Heart left ventricle (tissue), 16 donors: ENCODE measurements around the gene KCNH8. TPM values are rescaled to one million over a fixed set of nuclear protein-coding genes. Genes with fewer than 3 reads are reported as not detected.

ENCODE experiments used
- ATAC-seq, 4 donors: fragments of 200-7000 bp; cut with Tn5 transposase; one replicate each; pipeline ENCODE4 v1.9.1; 2020 to 2022; ENCODE audit warnings: moderate library complexity in 4 of 4, mild to moderate bottlenecking in 3 of 4, moderate number of reproducible peaks in 1 of 4
- DNase-seq, 5 donors: peaks; one replicate each; pipeline ENCODE4 v3.0.0-alpha.2; 2020
- H3K27ac ChIP-seq, 12 donors: fragments of 200-600 bp; sonication (generic) in 4 of 12; one replicate each; pipeline versions ENCODE4 v1.5.0 to v1.8.0; 2016 to 2022; ENCODE audit warnings: mild to moderate bottlenecking in 2 of 12
- H3K27me3 ChIP-seq, 9 donors: fragments of 200-600 bp; sonication (generic) in 2 of 9; one replicate each; pipeline versions ENCODE4 v1.5.1 to v1.8.0; 2016 to 2022; ENCODE audit warnings: mild to moderate bottlenecking in 3 of 9
- H3K36me3 ChIP-seq, 9 donors: fragments of 200-600 bp; sonication (generic) in 2 of 9; one replicate each; pipeline versions ENCODE4 v1.5.0 to v1.8.0; 2018 to 2022; ENCODE audit warnings: mild to moderate bottlenecking in 2 of 9
- H3K4me1 ChIP-seq, 12 donors: fragments of 200-600 bp; sonication (generic) in 4 of 12; one replicate each; pipeline versions ENCODE4 v1.5.0 to v1.8.0; 2016 to 2022; ENCODE audit warnings: mild to moderate bottlenecking in 3 of 12
- H3K4me3 ChIP-seq, 12 donors: fragments of 200-600 bp; sonication (generic) in 4 of 12; one replicate each; pipeline versions ENCODE4 v1.5.0 to v1.8.0; 2017 to 2022; ENCODE audit warnings: mild to moderate bottlenecking in 9 of 12, moderate library complexity in 4 of 12
- H3K9me3 ChIP-seq, 12 donors: fragments of 200-600 bp; sonication (generic) in 4 of 12; one replicate each; pipeline versions ENCODE4 v1.5.0 to v1.8.0; 2016 to 2022; ENCODE audit warnings: mild to moderate bottlenecking in 1 of 12
- CTCF ChIP-seq, 12 donors: fragments of 200-600 bp; sonication (generic) in 4 of 12; IDR thresholded peaks; one replicate each; pipeline versions ENCODE4 v1.5.0 to v1.8.0; 2018 to 2022; ENCODE audit warnings: antibody characterized with exemption in 12 of 12, mild to moderate bottlenecking in 5 of 12
- POLR2A ChIP-seq, 2 donors: fragments of 450-650 bp; IDR thresholded peaks; one replicate each; pipeline ENCODE4 v1.6.1; 2017; ENCODE audit warnings: antibody characterized with exemption in 2 of 2, mild to moderate bottlenecking in 2 of 2, moderate library complexity in 2 of 2
- WGBS, 4 donors: extraction: QIAGEN DNeasy Blood & Tissue Kit in 2 of 4; methylation state at CpG; one replicate each; pipeline versions ENCODE4 v1.1.5 to v1.1.7; 2013 to 2018; 5-methylcytosine and 5-hydroxymethylcytosine counted together
- intact Hi-C, 10 donors: fragments of 100-400 bp; cut with DNase I; formaldehyde crosslinking; loops; one replicate each; pipeline versions ENCODE4 v1.11.1 to v1.14.2; 2022
- polyA plus RNA-seq, 2 donors: library from polyadenylated mRNA; stranded (reverse); fragments of 200-250 nt; gene quantifications; one replicate each; pipeline ENCODE4 v1.2.3, GENCODE V29; 2013
- total RNA-seq, 9 donors: library from RNA; depleted of rRNA in 2 of 9; stranded (reverse); fragments of >200 nt in 2 of 9; fragmentation: NEBNext Ultra II Directional in 3 of 9; extraction: Animal tissue kit (Norgen Biotek cat#: 25700) in 3 of 9; gene quantifications; one replicate each; pipeline versions ENCODE4 v1.1.0 to v1.2.4, GENCODE V29; 2016 to 2023
- donor health status: ischemic (EF 13 %, LVEDD 7.1; RV severe dilation, severe dysfunction).
- donor health status: healthy with polysubstance abuse.
- donor health status: DM: no; HTN: yes; CAD: no.
- donor health status: DM: no; HTN: no; CAD: no.
- donor health status: ischemic (EF 25% LVEDD 6.9; RV normal size, moderate dysfunction).
- donor health status: ischemic (EF 25% LVEDD 5.7; RV mildly dilated, moderate dysfunction).
- donor health status: healthy.
- donor health status: DM: yes; HTN: yes; CAD: no.
- donor health status: ischemic (EF 35%, LVEDD 5.7; RV mildly dilated, moderate dysfunction).
- donor health status: nonischemic (EF 11% LVEDD 7.7; RV severe dilation, severe dysfunction).
- donor health status: DM: yes; HTN: yes; CAD: no.
- donor health status: PGD.
- donor health status: ischemic (EF 29% LVEDD 5.4; RV normal size, mild dysfunction).
- donor health status: nonischemic (EF 23%, LVEDD 6.1; RV moderate dilation, normal function).

Gene KCNH8
- total and polyA plus RNA-seq, 11 donors = 0.04 to 0.20 (median 0.07) TPM; not detected in 7

- TF ChIP-seq POLR2A (IDR thresholded peaks at IDR 0.05) = no peak
- TF ChIP-seq CTCF (IDR thresholded peaks at IDR 0.05) = no peak
- no peaks in the 10 kb centered on the region for H3K27me3 ChIP-seq
- no peaks in the 10 kb centered on the region for H3K36me3 ChIP-seq
- no peak overlapping the region for H3K4me3 ChIP-seq
- ATAC-seq = no peak
- no peaks in the 10 kb centered on the region for H3K4me1 ChIP-seq
- H3K27ac ChIP-seq = no peak overlapping the region
- WGBS, 4 donors = 73 to 82% (median 79%) methylated on average over 4 of the region's 4 CpGs
- DNase-seq = no peak
- no peaks in the 10 kb centered on the region for H3K9me3 ChIP-seq
- intact Hi-C loops = no loop called here
Measured at GRCh38 chr3:19190602-19191001, 42.3 kb downstream of the KCNH8 start.

- DNase-seq (no peak), ATAC-seq (no peak)
- WGBS, 4 donors = 74 to 82% (median 81%) methylated on average over 2 of the region's 2 CpGs
- H3K4me3 ChIP-seq = no peak overlapping the region
- H3K27me3 ChIP-seq = no peaks in the 10 kb centered on the region
- H3K9me3 ChIP-seq = no peaks in the 10 kb centered on the region
- intact Hi-C loops = no loop called here
- no peaks in the 10 kb centered on the region for H3K4me1 ChIP-seq
- no peak for TF ChIP-seq CTCF (IDR thresholded peaks at IDR 0.05)
- no peak for TF ChIP-seq POLR2A (IDR thresholded peaks at IDR 0.05)
- H3K27ac ChIP-seq = no peak overlapping the region
- no peaks in the 10 kb centered on the region for H3K36me3 ChIP-seq
Measured at GRCh38 chr3:19199131-19199530, 50.8 kb downstream of the KCNH8 start.

- Histone ChIP-seq H3K9me3 (no peaks in the 10 kb centered on the region), H3K27ac (no peak overlapping the region), H3K4me3 (no peak overlapping the region), H3K36me3 (no peaks in the 10 kb centered on the region), H3K4me1 (no peaks in the 10 kb centered on the region), H3K27me3 (no peaks in the 10 kb centered on the region)
- no peak for TF ChIP-seq POLR2A (IDR thresholded peaks at IDR 0.05)
- ATAC-seq (no peak), DNase-seq (no peak)
- 64 to 71% (median 66%) methylated on average over 2 of the region's 2 CpGs for WGBS, 4 donors
- intact Hi-C loops = no loop called here
Measured at GRCh38 chr3:19202303-19202702, 54.0 kb downstream of the KCNH8 start.

GRCh38 chr3:19202754-19203153 lies 54.4 kb downstream of the KCNH8 start:
- no peak for TF ChIP-seq CTCF (IDR thresholded peaks at IDR 0.05)
- no peak for TF ChIP-seq POLR2A (IDR thresholded peaks at IDR 0.05)
- intact Hi-C loops = no loop called here
- Histone ChIP-seq H3K27ac (no peak overlapping the region), H3K4me3 (no peak overlapping the region), H3K9me3 (no peaks in the 10 kb centered on the region), H3K4me1 (no peaks in the 10 kb centered on the region), H3K27me3 (no peaks in the 10 kb centered on the region), H3K36me3 (no peaks in the 10 kb centered on the region)
- 79 to 89% (median 84%) methylated on average over 3 of the region's 3 CpGs for WGBS, 4 donors
- ATAC-seq (no peak), DNase-seq (no peak)

- no peak for ATAC-seq
- H3K27ac ChIP-seq = no peak overlapping the region
- no peak for DNase-seq
- no peaks in the 10 kb centered on the region for H3K36me3 ChIP-seq
- H3K27me3 ChIP-seq = no peaks in the 10 kb centered on the region
- H3K9me3 ChIP-seq = no peaks in the 10 kb centered on the region
- H3K4me3 ChIP-seq = no peak overlapping the region
- intact Hi-C loops = no loop called here
- no peak for TF ChIP-seq POLR2A (IDR thresholded peaks at IDR 0.05)
- no peak for TF ChIP-seq CTCF (IDR thresholded peaks at IDR 0.05)
- peaks cover 0 to 2% (median 0%) of the 10 kb centered on the region in 12 donors for H3K4me1 ChIP-seq
- WGBS, 4 donors = 56 to 65% (median 59%) methylated on average over 2 of the region's 2 CpGs
Measured at GRCh38 chr3:19206540-19206939, 58.2 kb downstream of the KCNH8 start.
